Ascending aorta (tissue), 2 donors: ENCODE data around the gene HOXA1. TPM values are rescaled to one million over a fixed set of nuclear protein-coding genes. Genes with fewer than 3 reads are reported as not detected.

ENCODE experiments used
- DNase-seq, 2 donors: peaks; one replicate each; pipeline ENCODE4 v3.0.0-alpha.2; 2019; ENCODE audit warnings: low spot score in 2 of 2
- H3K27ac ChIP-seq, 2 donors: fragments of 200-600 bp; sonication (generic); one replicate each; pipeline ENCODE4 v1.5.1; 2016 to 2017; ENCODE audit warnings: mild to moderate bottlenecking in 1 of 2
- H3K27me3 ChIP-seq: fragments of 200-600 bp; sonication (generic); one replicate; pipeline ENCODE4 v1.5.1; 2017
- H3K36me3 ChIP-seq, 2 donors: fragments of 200-600 bp; sonication (generic); one replicate each; pipeline ENCODE4 v1.5.1; 2016
- H3K4me1 ChIP-seq, 2 donors: fragments of 200-600 bp; sonication (generic); one replicate each; pipeline ENCODE4 v1.5.1; 2016 to 2017; ENCODE audit warnings: mild to moderate bottlenecking in 1 of 2
- H3K4me3 ChIP-seq, 2 donors: fragments of 200-600 bp; sonication (generic); one replicate each; pipeline ENCODE4 v1.5.1; 2016 to 2017; ENCODE audit warnings: mild to moderate bottlenecking in 1 of 2
- H3K9me3 ChIP-seq, 2 donors: fragments of 200-600 bp; sonication (generic); one replicate each; pipeline ENCODE4 v1.5.1; 2016
- CTCF ChIP-seq, 3 experiments: fragments of 200-600 bp in 2 of 3; fragments of 450-650 bp in 1 of 3; sonication (generic) in 2 of 3; IDR thresholded peaks; one replicate each; pipeline ENCODE4 v1.5.1; 2016 to 2019; ENCODE audit warnings: antibody characterized with exemption in 3 of 3, mild to moderate bottlenecking in 1 of 3, moderate library complexity in 1 of 3
- intact Hi-C: fragments of 100-400 bp; cut with DNase I; formaldehyde crosslinking; loops from one replicate; pipeline ENCODE4 v1.15.1; 2023
- total RNA-seq: library from RNA; depleted of rRNA; stranded (reverse); fragments of >200 nt; gene quantifications from one replicate; pipeline ENCODE4 v1.1.0, GENCODE V29; 2016

Gene HOXA1
- total RNA-seq, 1 donor from 2014 or later, result not detected

- H3K4me1 ChIP-seq, result peaks cover 0 to 8% of the 10 kb centered on the region in 2 donors
- no peak for TF ChIP-seq CTCF (IDR thresholded peaks at IDR 0.05)
- peak overlapping the region; percentile 74 to 92 for H3K27ac ChIP-seq
- H3K9me3 ChIP-seq, result no peaks in the 10 kb centered on the region
- no peak for DNase-seq
- H3K36me3 ChIP-seq, result peaks cover 0 to 14% of the 10 kb centered on the region in 2 donors
- H3K27me3 ChIP-seq, result no peaks in the 10 kb centered on the region
- H3K4me3 ChIP-seq, result peak overlapping the region; percentile 25 to 53
- intact Hi-C loops, result loop anchor here (5.0 kb wide), 1 partner anchor 1283 kb away; no protein-coding TSS in a partner anchor
These were observed 44.5 kb upstream of the HOXA1 start for GRCh38 chr7:27140126-27140857.

- DNase-seq, result no peak
- Histone ChIP-seq H3K9me3 (no peaks in the 10 kb centered on the region), H3K27ac (peak overlapping the region; percentile 44 to 74), H3K4me3 (peak overlapping the region; percentile 25 to 53), H3K36me3 (peaks cover 0 to 7% of the 10 kb centered on the region in 2 donors), H3K4me1 (peaks cover 0 to 8% of the 10 kb centered on the region in 2 donors), H3K27me3 (no peaks in the 10 kb centered on the region)
- intact Hi-C loops, result loop anchor here (5.0 kb wide), 1 partner anchor 1282 kb away; no protein-coding TSS in a partner anchor
- TF ChIP-seq CTCF (IDR thresholded peaks at IDR 0.05), result no peak
These were observed 43.7 kb upstream of the HOXA1 start for GRCh38 chr7:27139334-27140125.

GRCh38 chr7:27138985-27139333 is 43.2 kb upstream of the HOXA1 start:
- Histone ChIP-seq H3K27me3 (no peaks in the 10 kb centered on the region), H3K27ac (peak overlapping the region; percentile 44 to 74), H3K4me1 (peaks cover 0 to 8% of the 10 kb centered on the region in 2 donors), H3K9me3 (no peaks in the 10 kb centered on the region), H3K36me3 (peaks cover 0 to under 1% of the 10 kb centered on the region in 2 donors), H3K4me3 (peak overlapping the region; percentile 25 to 53)
- intact Hi-C loops, result no loop called here
- TF ChIP-seq CTCF (IDR thresholded peaks at IDR 0.05), result no peak
- no peak for DNase-seq

GRCh38 chr7:27138472-27138871 is 42.7 kb upstream of the HOXA1 start:
- H3K27ac ChIP-seq, result peak overlapping the region; percentile 44 to 74
- no peaks in the 10 kb centered on the region for H3K9me3 ChIP-seq
- H3K36me3 ChIP-seq, result no peaks in the 10 kb centered on the region
- TF ChIP-seq CTCF (IDR thresholded peaks at IDR 0.05), result no peak
- peak overlapping the region in 1 of 2 donors; percentile 53 for H3K4me3 ChIP-seq
- H3K27me3 ChIP-seq, result no peaks in the 10 kb centered on the region
- no peak for DNase-seq
- intact Hi-C loops, result no loop called here
- peaks cover 0 to 8% of the 10 kb centered on the region in 2 donors for H3K4me1 ChIP-seq

- Histone ChIP-seq H3K4me3 (no peak overlapping the region), H3K36me3 (no peaks in the 10 kb centered on the region), H3K9me3 (no peaks in the 10 kb centered on the region), H3K27ac (peak overlapping the region; percentile 44 to 74), H3K27me3 (no peaks in the 10 kb centered on the region), H3K4me1 (peaks cover 0 to 6% of the 10 kb centered on the region in 2 donors)
- intact Hi-C loops, result no loop called here
- DNase-seq, result no peak
- no peak for TF ChIP-seq CTCF (IDR thresholded peaks at IDR 0.05)
These were observed 42.0 kb upstream of the HOXA1 start for GRCh38 chr7:27137640-27138315.
